Effector memory CD8-positive, alpha-beta T cell (primary cell): Measurements from ENCODE around the gene PPP1R2.

Experiments
- ATAC-seq: fragments of 150-1000 bp; cut with Tn5 transposase; replicated peaks from 2 replicates; pipeline ENCODE4 v1.10.0; 2021; ENCODE audit warnings: mild to moderate bottlenecking, moderate library complexity
- DNase-seq, 3 experiments: peaks; one replicate each; pipeline ENCODE4 v3.0.0; 2021
- H3K27ac Mint-ChIP-seq, 2 donors: one replicate each; pipeline ENCODE4 v1.8.0; 2022; ENCODE audit warnings: mild to moderate bottlenecking in 2 of 2, mixed read lengths in 2 of 2, moderate library complexity in 2 of 2
- H3K27me3 Mint-ChIP-seq, 2 donors: one replicate each; pipeline ENCODE4 v1.8.0; 2022; ENCODE audit warnings: mixed read lengths in 2 of 2
- H3K36me3 Mint-ChIP-seq: one replicate; pipeline ENCODE4 v1.8.0; 2022; ENCODE audit warnings: mild to moderate bottlenecking, moderate library complexity, mixed read lengths; ENCODE audit not compliant: insufficient read depth
- H3K4me1 Mint-ChIP-seq, 2 donors: one replicate each; pipeline ENCODE4 v1.8.0; 2022; ENCODE audit warnings: low read depth in 2 of 2, mixed read lengths in 2 of 2
- H3K4me3 Mint-ChIP-seq, 2 donors: one replicate each; pipeline ENCODE4 v1.8.0; 2022; ENCODE audit warnings: mild to moderate bottlenecking in 2 of 2, mixed read lengths in 2 of 2, moderate library complexity in 2 of 2
- H3K9me3 Mint-ChIP-seq, 2 donors: one replicate each; pipeline ENCODE4 v1.8.0; 2022; ENCODE audit warnings: mixed read lengths in 2 of 2

The PPP1R2 gene

GRCh38 chr3:195577645-195578177 lies 34.6 kb upstream of the PPP1R2 start:
- DNase-seq (no peak), ATAC-seq (no peak)
- peaks cover 0 to 3% of the 10 kb centered on the region in 2 donors for H3K4me1 Mint-ChIP-seq
- no peak overlapping the region for H3K27ac Mint-ChIP-seq
- H3K27me3 Mint-ChIP-seq: no peaks in the 10 kb centered on the region
- H3K36me3 Mint-ChIP-seq: no peaks in the 10 kb centered on the region
- no peaks in the 10 kb centered on the region for H3K9me3 Mint-ChIP-seq
- no peak overlapping the region for H3K4me3 Mint-ChIP-seq

- no peak for DNase-seq
- no peaks in the 10 kb centered on the region for H3K9me3 Mint-ChIP-seq
- peaks cover 7 to 9% of the 10 kb centered on the region in 2 donors for H3K4me1 Mint-ChIP-seq
- no peak for ATAC-seq
- H3K36me3 Mint-ChIP-seq: no peaks in the 10 kb centered on the region
- H3K27ac Mint-ChIP-seq: no peak overlapping the region
- H3K27me3 Mint-ChIP-seq: peaks cover 0 to 7% of the 10 kb centered on the region in 2 donors
- H3K4me3 Mint-ChIP-seq: no peak overlapping the region
Measured at GRCh38 chr3:195574497-195575304, 31.6 kb upstream of the PPP1R2 start.

DNA sequence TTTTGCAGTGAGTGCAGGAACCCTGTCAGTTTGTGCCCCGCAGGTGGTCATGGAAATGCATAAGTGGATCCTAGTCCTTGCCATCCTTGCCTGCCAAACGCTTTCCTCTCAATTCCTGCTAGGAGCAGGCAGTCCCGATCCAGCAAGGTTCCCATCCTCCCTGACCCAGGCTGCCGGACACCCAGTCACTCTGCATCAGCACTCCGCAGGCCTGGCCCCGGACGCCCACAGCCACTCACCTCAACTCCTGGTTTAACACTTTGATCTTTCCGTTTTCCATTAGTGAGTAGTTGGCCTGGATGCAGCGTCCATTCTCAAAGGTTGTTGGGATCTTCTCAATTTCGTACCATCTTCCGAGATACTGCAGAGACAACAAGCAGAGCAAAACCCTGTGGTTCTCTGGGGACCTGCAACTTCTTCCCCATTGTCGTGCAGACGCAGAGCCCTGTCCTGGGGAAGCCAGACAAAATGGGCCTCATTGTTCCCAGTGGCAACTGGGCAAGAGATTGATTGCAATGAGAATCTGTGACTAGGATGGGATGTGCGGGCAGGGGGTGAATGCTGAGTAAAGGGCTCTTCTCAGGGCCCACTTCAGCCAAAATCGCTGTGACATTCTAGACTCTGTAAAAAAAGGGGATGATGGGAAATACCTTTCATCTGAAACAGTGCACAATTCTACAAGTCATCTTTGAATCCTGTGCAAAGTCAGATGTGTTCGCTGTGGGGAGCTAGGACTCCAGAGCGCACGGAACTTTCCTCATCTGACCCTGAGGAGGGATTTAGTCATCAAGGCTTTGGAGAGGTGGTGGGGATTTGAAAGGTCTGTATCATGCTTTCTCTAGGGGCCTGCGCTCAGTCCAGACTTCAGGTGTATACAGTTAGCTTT lies 30.7 kb upstream of the PPP1R2 start:
- peaks cover 6 to 9% of the 10 kb centered on the region in 2 donors for H3K4me1 Mint-ChIP-seq
- H3K9me3 Mint-ChIP-seq: no peaks in the 10 kb centered on the region
- DNase-seq (no peak), ATAC-seq (no peak)
- H3K27ac Mint-ChIP-seq: no peak overlapping the region
- peaks cover 0 to 7% of the 10 kb centered on the region in 2 donors for H3K27me3 Mint-ChIP-seq
- H3K36me3 Mint-ChIP-seq: no peaks in the 10 kb centered on the region
- no peak overlapping the region for H3K4me3 Mint-ChIP-seq

- Mint-ChIP-seq H3K27ac (no peak overlapping the region), H3K27me3 (peaks cover 6 to 12% of the 10 kb centered on the region in 2 donors), H3K4me3 (no peak overlapping the region), H3K9me3 (no peaks in the 10 kb centered on the region), H3K4me1 (peaks cover 4 to 9% of the 10 kb centered on the region in 2 donors), H3K36me3 (no peaks in the 10 kb centered on the region)
- no peak for DNase-seq
- ATAC-seq: no peak
Measured at GRCh38 chr3:195571361-195571760, 28.2 kb upstream of the PPP1R2 start.

GRCh38 chr3:195570912-195571311 lies 27.8 kb upstream of the PPP1R2 start:
- Mint-ChIP-seq H3K9me3 (no peaks in the 10 kb centered on the region), H3K4me3 (no peak overlapping the region), H3K4me1 (peaks cover 4 to 9% of the 10 kb centered on the region in 2 donors), H3K36me3 (no peaks in the 10 kb centered on the region), H3K27ac (no peak overlapping the region), H3K27me3 (peaks cover 7 to 12% of the 10 kb centered on the region in 2 donors)
- DNase-seq (no peak), ATAC-seq (no peak)

GRCh38 chr3:195570344-195570743 lies 27.2 kb upstream of the PPP1R2 start:
- Mint-ChIP-seq H3K36me3 (no peaks in the 10 kb centered on the region), H3K27me3 (peaks cover 7 to 12% of the 10 kb centered on the region in 2 donors), H3K27ac (no peak overlapping the region), H3K4me1 (peaks cover 4 to 9% of the 10 kb centered on the region in 2 donors), H3K4me3 (no peak overlapping the region), H3K9me3 (no peaks in the 10 kb centered on the region)
- ATAC-seq (no peak), DNase-seq (no peak)

GRCh38 chr3:195568630-195569029 lies 25.5 kb upstream of the PPP1R2 start:
- no peak for ATAC-seq

GRCh38 chr3:195566797-195567196 lies 23.7 kb upstream of the PPP1R2 start:
- DNase-seq (no peak), ATAC-seq (no peak)
- peaks cover 6 to 7% of the 10 kb centered on the region in 2 donors for H3K27me3 Mint-ChIP-seq
- H3K4me1 Mint-ChIP-seq: peaks cover 4 to 9% of the 10 kb centered on the region in 2 donors
- no peaks in the 10 kb centered on the region for H3K36me3 Mint-ChIP-seq
- no peak overlapping the region for H3K4me3 Mint-ChIP-seq
- no peaks in the 10 kb centered on the region for H3K9me3 Mint-ChIP-seq
- no peak overlapping the region for H3K27ac Mint-ChIP-seq

More at GRCh38 chr3:195568630-195569029, 25.5 kb upstream of the PPP1R2 start:
- Mint-ChIP-seq H3K36me3 (no peaks in the 10 kb centered on the region), H3K27ac (no peak overlapping the region), H3K9me3 (no peaks in the 10 kb centered on the region), H3K27me3 (peaks cover 7 to 12% of the 10 kb centered on the region in 2 donors), H3K4me3 (no peak overlapping the region), H3K4me1 (peaks cover 4 to 9% of the 10 kb centered on the region in 2 donors)
- no peak for DNase-seq

GRCh38 chr3:195565716-195566115 lies 22.6 kb upstream of the PPP1R2 start:
- DNase-seq (no peak), ATAC-seq (no peak)
- Mint-ChIP-seq H3K4me1 (peaks cover 4 to 8% of the 10 kb centered on the region in 2 donors), H3K9me3 (no peaks in the 10 kb centered on the region), H3K36me3 (no peaks in the 10 kb centered on the region), H3K4me3 (no peak overlapping the region), H3K27ac (no peak overlapping the region), H3K27me3 (peaks cover 6 to 7% of the 10 kb centered on the region in 2 donors)

GRCh38 chr3:195563317-195563716 lies 20.2 kb upstream of the PPP1R2 start:
- no peak overlapping the region for H3K4me3 Mint-ChIP-seq
- H3K36me3 Mint-ChIP-seq: no peaks in the 10 kb centered on the region
- ATAC-seq: no peak
- peaks cover 6 to 7% of the 10 kb centered on the region in 2 donors for H3K27me3 Mint-ChIP-seq
- no peaks in the 10 kb centered on the region for H3K9me3 Mint-ChIP-seq
- DNase-seq: no peak
- no peak overlapping the region for H3K27ac Mint-ChIP-seq
- no peaks in the 10 kb centered on the region for H3K4me1 Mint-ChIP-seq

GRCh38 chr3:195559723-195560409 lies 16.7 kb upstream of the PPP1R2 start:
- Mint-ChIP-seq H3K27ac (peak overlapping the region in 1 of 2 donors; percentile 60), H3K9me3 (no peaks in the 10 kb centered on the region), H3K4me3 (no peak overlapping the region), H3K27me3 (no peaks in the 10 kb centered on the region), H3K4me1 (peaks cover 0 to 2% of the 10 kb centered on the region in 2 donors), H3K36me3 (no peaks in the 10 kb centered on the region)
- DNase-seq (no peak), ATAC-seq (no peak)

DNA sequence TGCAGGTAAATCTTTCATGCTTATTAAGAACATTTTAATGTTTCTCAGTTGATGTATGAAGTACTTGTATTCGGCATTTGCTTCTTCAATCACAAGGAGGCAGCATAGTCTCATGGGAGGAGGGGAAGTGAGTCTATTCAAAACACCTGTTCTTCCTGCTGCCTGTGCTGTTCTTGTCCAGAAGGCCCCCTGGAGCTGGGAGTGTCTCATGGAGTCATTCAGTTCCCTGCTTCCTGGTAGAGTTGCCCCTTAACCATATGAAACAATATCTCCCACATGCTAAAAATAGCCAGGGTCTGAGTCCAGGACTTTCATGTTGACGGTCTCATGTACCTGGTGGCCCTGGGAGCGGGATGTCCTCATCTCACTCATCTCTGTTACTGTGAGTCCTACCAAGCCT lies 15.5 kb upstream of the PPP1R2 start:
- DNase-seq: no peak
- peak; percentile 62 for ATAC-seq
- Mint-ChIP-seq H3K27ac (no peak overlapping the region), H3K27me3 (no peaks in the 10 kb centered on the region), H3K36me3 (no peaks in the 10 kb centered on the region), H3K4me3 (no peak overlapping the region), H3K9me3 (no peaks in the 10 kb centered on the region), H3K4me1 (peaks cover 0 to 2% of the 10 kb centered on the region in 2 donors)

- Mint-ChIP-seq H3K4me3 (no peak overlapping the region), H3K27ac (no peak overlapping the region), H3K27me3 (no peaks in the 10 kb centered on the region), H3K9me3 (no peaks in the 10 kb centered on the region), H3K36me3 (no peaks in the 10 kb centered on the region), H3K4me1 (peaks cover 8 to 9% of the 10 kb centered on the region in 2 donors)
- DNase-seq: no peak
- ATAC-seq: no peak
Measured at GRCh38 chr3:195557322-195557721, 14.2 kb upstream of the PPP1R2 start.
